Neural progenitor cell (in vitro differentiated cells): ENCODE results near the gene MACROD2.

Source experiments
- EZH2phosphoT487 ChIP-seq: fragments of 200-600 bp; sonication (generic); IDR thresholded peaks from 2 replicates; pipeline ENCODE4 v1.6.1; 2017; ENCODE audit warnings: antibody characterized with exemption
- TF ChIP-seq, protein P1 (sequence below): fragments of 200-600 bp; sonication (generic); IDR thresholded peaks from 2 replicates; pipeline ENCODE4 v1.5.1; 2017; ENCODE audit warnings: antibody characterized with exemption, mild to moderate bottlenecking

DNA sequence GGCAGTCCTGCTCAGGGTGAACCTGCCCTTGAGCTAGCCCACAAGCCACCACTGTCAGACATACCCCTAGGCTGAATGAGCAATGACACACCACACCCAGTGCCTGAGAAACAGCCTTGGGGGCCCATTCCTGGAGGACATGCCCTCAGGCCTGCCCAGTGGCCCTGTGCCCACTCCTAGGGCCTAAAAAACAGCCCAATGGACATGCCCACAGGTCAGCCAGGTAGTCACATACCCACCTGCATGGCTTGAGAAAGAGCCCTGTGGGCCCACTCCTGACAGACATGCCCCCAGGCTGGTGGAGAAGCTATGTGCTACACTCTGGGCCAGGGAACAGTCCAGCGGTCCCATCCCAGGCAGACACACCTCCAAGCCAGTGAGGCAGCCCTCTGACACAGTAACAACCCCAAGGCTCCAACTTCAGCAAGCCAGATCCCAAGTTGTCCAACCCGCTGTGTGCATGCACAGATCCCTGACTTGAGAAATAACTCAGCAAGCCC is 2086.8 kb downstream of the MACROD2 start:
- TF ChIP-seq, protein P1, sequence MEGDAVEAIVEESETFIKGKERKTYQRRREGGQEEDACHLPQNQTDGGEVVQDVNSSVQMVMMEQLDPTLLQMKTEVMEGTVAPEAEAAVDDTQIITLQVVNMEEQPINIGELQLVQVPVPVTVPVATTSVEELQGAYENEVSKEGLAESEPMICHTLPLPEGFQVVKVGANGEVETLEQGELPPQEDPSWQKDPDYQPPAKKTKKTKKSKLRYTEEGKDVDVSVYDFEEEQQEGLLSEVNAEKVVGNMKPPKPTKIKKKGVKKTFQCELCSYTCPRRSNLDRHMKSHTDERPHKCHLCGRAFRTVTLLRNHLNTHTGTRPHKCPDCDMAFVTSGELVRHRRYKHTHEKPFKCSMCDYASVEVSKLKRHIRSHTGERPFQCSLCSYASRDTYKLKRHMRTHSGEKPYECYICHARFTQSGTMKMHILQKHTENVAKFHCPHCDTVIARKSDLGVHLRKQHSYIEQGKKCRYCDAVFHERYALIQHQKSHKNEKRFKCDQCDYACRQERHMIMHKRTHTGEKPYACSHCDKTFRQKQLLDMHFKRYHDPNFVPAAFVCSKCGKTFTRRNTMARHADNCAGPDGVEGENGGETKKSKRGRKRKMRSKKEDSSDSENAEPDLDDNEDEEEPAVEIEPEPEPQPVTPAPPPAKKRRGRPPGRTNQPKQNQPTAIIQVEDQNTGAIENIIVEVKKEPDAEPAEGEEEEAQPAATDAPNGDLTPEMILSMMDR, result no peak
- TF ChIP-seq EZH2phosphoT487, result no peak
